Subcutaneous abdominal adipose tissue (tissue), 5 donors: ENCODE measurements around the gene APP.

Experiments used
- H3K27ac ChIP-seq: one replicate; pipeline ENCODE4 v1.7.0; 2013; ENCODE audit warnings: low read depth, mild to moderate bottlenecking, inconsistent platforms, low read length, moderate library complexity
- H3K27me3 ChIP-seq, 5 donors: one replicate each; pipeline ENCODE4 v1.7.0; 2013; ENCODE audit warnings: low read length in 5 of 5, inconsistent platforms in 1 of 5; ENCODE audit not compliant: control insufficient read depth in 5 of 5, insufficient read depth in 4 of 5
- H3K36me3 ChIP-seq, 5 donors: one replicate each; pipeline ENCODE4 v1.7.0; 2013; ENCODE audit warnings: low read length in 5 of 5; ENCODE audit not compliant: control insufficient read depth in 5 of 5, insufficient read depth in 5 of 5
- H3K4me1 ChIP-seq, 5 donors: one replicate each; pipeline ENCODE4 v1.7.0; 2013; ENCODE audit warnings: low read length in 5 of 5, mild to moderate bottlenecking in 3 of 5, moderate library complexity in 1 of 5; ENCODE audit not compliant: control insufficient read depth in 5 of 5, insufficient read depth in 5 of 5
- H3K4me3 ChIP-seq, 5 donors: one replicate each; pipeline ENCODE4 v1.7.0; 2013; ENCODE audit warnings: low read length in 5 of 5, low read depth in 1 of 5
- H3K9ac ChIP-seq, 5 donors: one replicate each; pipeline ENCODE4 v1.7.0; 2013; ENCODE audit warnings: low read length in 5 of 5, mild to moderate bottlenecking in 4 of 5, moderate library complexity in 3 of 5
- H3K9me3 ChIP-seq, 5 donors: one replicate each; pipeline ENCODE4 v1.7.0; 2013; ENCODE audit warnings: low read length in 5 of 5; ENCODE audit not compliant: control insufficient read depth in 5 of 5
- donor health status: healthy.
- donor health status: healthy.
- donor health status: healthy.
- donor health status: healthy.
- donor health status: healthy.

Gene APP

GRCh38 chr21:26110715-26111114 lies 59.9 kb downstream of the APP start:
- peaks cover 0 to 6% (median 0%) of the 10 kb centered on the region in 5 donors for H3K36me3 ChIP-seq
- H3K9me3 ChIP-seq, result no peaks in the 10 kb centered on the region
- no peaks in the 10 kb centered on the region for H3K27me3 ChIP-seq
- H3K27ac ChIP-seq, result no peak overlapping the region
- H3K4me1 ChIP-seq, result peaks cover 0 to 5% (median 0%) of the 10 kb centered on the region in 5 donors
- no peak overlapping the region for H3K4me3 ChIP-seq
- no peak overlapping the region for H3K9ac ChIP-seq

- no peak overlapping the region for H3K27ac ChIP-seq
These were observed 63.1 kb downstream of the APP start for GRCh38 chr21:26107429-26107828.

GRCh38 chr21:26106562-26106961 lies 64.0 kb downstream of the APP start:
- Histone ChIP-seq H3K9ac (no peak overlapping the region), H3K4me3 (no peak overlapping the region), H3K9me3 (no peaks in the 10 kb centered on the region), H3K27ac (no peak overlapping the region), H3K4me1 (no peaks in the 10 kb centered on the region), H3K36me3 (peaks cover 0 to 6% (median 3%) of the 10 kb centered on the region in 5 donors), H3K27me3 (no peaks in the 10 kb centered on the region)

More at GRCh38 chr21:26107429-26107828, 63.1 kb downstream of the APP start:
- no peaks in the 10 kb centered on the region for H3K4me1 ChIP-seq
- no peaks in the 10 kb centered on the region for H3K9me3 ChIP-seq
- H3K27me3 ChIP-seq, result no peaks in the 10 kb centered on the region
- H3K9ac ChIP-seq, result no peak overlapping the region
- no peak overlapping the region for H3K4me3 ChIP-seq
- peaks cover 0 to 6% (median 3%) of the 10 kb centered on the region in 5 donors for H3K36me3 ChIP-seq

- Histone ChIP-seq H3K27me3 (no peaks in the 10 kb centered on the region), H3K27ac (no peak overlapping the region), H3K9me3 (no peaks in the 10 kb centered on the region)
These were observed 64.8 kb downstream of the APP start for GRCh38 chr21:26105819-26106218.

GRCh38 chr21:26100573-26100972 lies 70.0 kb downstream of the APP start:
- H3K27me3 ChIP-seq, result no peaks in the 10 kb centered on the region
- H3K4me3 ChIP-seq, result no peak overlapping the region
- H3K9ac ChIP-seq, result no peak overlapping the region
- no peaks in the 10 kb centered on the region for H3K4me1 ChIP-seq
- H3K27ac ChIP-seq, result no peak overlapping the region
- peaks cover 0 to 4% (median 0%) of the 10 kb centered on the region in 5 donors for H3K36me3 ChIP-seq
- H3K9me3 ChIP-seq, result no peaks in the 10 kb centered on the region

More at GRCh38 chr21:26105819-26106218, 64.8 kb downstream of the APP start:
- Histone ChIP-seq H3K4me3 (no peak overlapping the region), H3K36me3 (peaks cover 0 to 6% (median 3%) of the 10 kb centered on the region in 5 donors), H3K9ac (no peak overlapping the region), H3K4me1 (no peaks in the 10 kb centered on the region)

- Histone ChIP-seq H3K27me3 (no peaks in the 10 kb centered on the region), H3K9me3 (no peaks in the 10 kb centered on the region), H3K4me1 (no peaks in the 10 kb centered on the region), H3K27ac (no peak overlapping the region), H3K4me3 (no peak overlapping the region), H3K36me3 (peaks cover 0 to 4% (median 0%) of the 10 kb centered on the region in 5 donors), H3K9ac (no peak overlapping the region)
These were observed 70.9 kb downstream of the APP start for GRCh38 chr21:26099610-26100219.

GRCh38 chr21:26098772-26099397 lies 71.7 kb downstream of the APP start:
- Histone ChIP-seq H3K4me3 (no peak overlapping the region), H3K9ac (no peak overlapping the region), H3K9me3 (no peaks in the 10 kb centered on the region), H3K27me3 (no peaks in the 10 kb centered on the region), H3K36me3 (peaks cover 0 to 2% (median 0%) of the 10 kb centered on the region in 5 donors), H3K27ac (no peak overlapping the region), H3K4me1 (no peaks in the 10 kb centered on the region)

- Histone ChIP-seq H3K9me3 (no peaks in the 10 kb centered on the region), H3K9ac (no peak overlapping the region), H3K4me3 (no peak overlapping the region), H3K27me3 (no peaks in the 10 kb centered on the region), H3K27ac (no peak overlapping the region), H3K36me3 (no peaks in the 10 kb centered on the region), H3K4me1 (no peaks in the 10 kb centered on the region)
These were observed 73.1 kb downstream of the APP start for GRCh38 chr21:26097475-26097874.

GRCh38 chr21:26096494-26097371 lies 73.8 kb downstream of the APP start:
- Histone ChIP-seq H3K27ac (no peak overlapping the region), H3K9ac (no peak overlapping the region), H3K36me3 (no peaks in the 10 kb centered on the region), H3K27me3 (no peaks in the 10 kb centered on the region), H3K9me3 (no peaks in the 10 kb centered on the region), H3K4me1 (no peaks in the 10 kb centered on the region), H3K4me3 (no peak overlapping the region)

GRCh38 chr21:26095131-26095530 lies 75.4 kb downstream of the APP start:
- Histone ChIP-seq H3K27me3 (no peaks in the 10 kb centered on the region), H3K4me3 (no peak overlapping the region), H3K9ac (no peak overlapping the region), H3K36me3 (no peaks in the 10 kb centered on the region), H3K9me3 (no peaks in the 10 kb centered on the region), H3K27ac (no peak overlapping the region), H3K4me1 (no peaks in the 10 kb centered on the region)
